ENCODE measurements around the gene HYAL3.

- TF ChIP-seq EZH2 (IDR thresholded peaks at IDR 0.05; ENCODE audit: low read length, unreplicated experiment) (no peak), CTCF (conservative IDR thresholded peaks at IDR 0.05; ENCODE audit: low read depth, low read length) (no peak), EZH2phosphoT487 (IDR thresholded peaks at IDR 0.05; ENCODE audit: borderline replicate concordance, low read length) (no peak)
Observed at GRCh38 chr3:50341537-50341936, 42.3 kb upstream of the HYAL3 start.
